Stimulated activated CD8-positive, alpha-beta memory T cell treated with anti-CD3 and anti-CD28 coated beads, Interleukin-12 subunit alpha, Interleukin-12 subunit beta, amount 100 ng/mL, for 1 hour (primary cell): ENCODE results near the gene FALEC.
"Not testable (repeated sequence)": the region's sequence is repeated elsewhere in the genome, so short reads cannot be mapped to it uniquely, and the experiment has no call there.

Experiments used
- DNase-seq: peaks from one replicate; pipeline ENCODE4 v3.0.0-alpha.2; 2020; ENCODE audit warnings: low read depth

FALEC gene

DNA sequence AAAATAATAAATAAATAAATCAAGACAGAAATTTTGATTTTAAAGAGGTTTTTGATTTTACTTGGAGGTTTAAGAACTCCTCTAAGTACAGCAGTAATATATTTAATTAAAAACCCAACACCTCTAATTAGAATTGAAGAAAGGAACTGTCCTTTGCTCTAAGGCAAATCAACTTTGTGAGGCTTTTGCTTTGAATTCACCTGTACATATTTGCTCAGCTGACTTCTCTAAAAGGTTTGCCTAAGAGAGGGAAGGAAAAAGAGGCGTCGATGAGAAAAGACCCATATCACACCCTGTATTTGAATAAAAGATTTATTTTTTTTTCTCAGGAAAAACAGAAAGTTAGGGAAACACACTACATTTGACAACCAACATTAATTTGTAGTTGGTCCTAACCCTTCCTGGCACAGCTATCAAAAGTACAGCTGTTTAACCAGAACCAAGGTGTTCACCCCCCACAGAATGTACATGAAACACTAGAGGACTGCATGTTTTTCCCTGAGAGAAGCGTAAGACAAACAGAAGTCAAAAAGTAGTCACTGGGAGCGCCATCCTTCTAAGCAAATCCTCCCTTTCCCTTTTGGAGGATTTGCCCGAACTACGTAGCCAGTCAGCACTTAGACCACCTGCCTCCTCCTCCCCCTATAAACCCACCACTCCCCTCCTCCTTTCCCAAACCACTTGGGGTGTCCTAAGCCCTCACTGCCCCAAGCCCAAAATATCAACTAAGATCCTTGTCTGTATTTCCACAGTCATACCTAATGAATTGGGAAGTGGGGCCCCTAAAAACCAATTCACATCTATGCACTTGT lies 58.9 kb downstream of the FALEC start:
- no peak for DNase-seq

DNA sequence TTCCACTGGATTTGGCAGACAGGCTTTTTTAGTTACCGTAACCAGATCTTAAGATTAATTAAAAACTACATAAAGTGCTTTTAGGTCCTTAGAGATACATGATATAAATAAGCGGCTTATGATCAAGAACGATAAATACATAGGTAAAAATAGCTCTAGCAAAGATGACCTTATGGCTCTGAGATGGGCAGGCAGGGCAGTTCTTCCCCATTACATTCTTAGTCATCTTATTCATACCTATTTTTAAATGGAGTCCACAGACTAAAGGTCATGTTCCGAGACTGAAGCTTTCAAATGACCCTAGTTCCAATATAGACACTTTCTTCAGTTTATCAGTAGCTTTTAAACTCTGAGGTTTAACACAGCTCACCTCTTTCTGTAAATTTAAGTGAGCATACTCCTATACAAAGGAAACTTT lies 59.5 kb downstream of the FALEC start:
- no peak for DNase-seq

DNA sequence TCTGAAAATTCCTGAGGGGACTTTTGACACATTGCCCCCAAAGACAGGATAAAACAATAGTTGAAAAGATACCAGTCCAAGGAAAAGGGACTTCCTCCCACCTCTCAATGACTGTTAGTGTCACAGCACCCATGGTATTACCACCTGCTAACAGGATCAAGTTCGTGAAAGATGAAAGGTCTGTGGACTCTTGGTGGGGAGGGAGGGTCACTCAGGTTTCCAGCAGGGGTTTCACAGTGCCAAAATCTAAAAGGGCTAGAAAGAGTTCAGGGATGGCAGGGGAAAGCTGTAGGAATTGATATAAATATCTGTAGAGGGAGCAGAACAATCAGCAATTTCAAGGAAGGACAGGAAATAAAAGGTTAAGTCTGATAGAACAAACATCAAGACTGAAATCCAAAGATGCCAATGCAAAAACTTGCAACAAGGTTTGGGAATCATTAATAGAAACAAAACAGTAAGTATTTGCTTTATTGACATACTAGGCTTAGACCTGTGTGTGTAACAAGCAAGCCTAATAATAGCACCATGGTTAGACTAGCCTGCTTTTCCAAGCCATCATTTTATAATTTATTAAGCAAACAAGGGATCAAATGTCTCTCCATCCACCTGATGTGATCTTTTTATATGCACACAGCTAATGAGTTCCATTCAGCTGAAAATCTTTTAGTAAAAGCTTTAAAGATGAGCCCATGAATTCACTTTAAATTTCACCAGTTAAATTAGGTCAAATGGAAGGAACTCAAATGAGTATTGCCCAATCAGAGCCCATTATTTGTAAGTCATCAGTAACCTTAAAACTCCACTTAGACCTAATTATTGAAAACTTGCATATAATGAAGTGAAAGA lies 60.2 kb downstream of the FALEC start:
- DNase-seq, result no peak

DNA sequence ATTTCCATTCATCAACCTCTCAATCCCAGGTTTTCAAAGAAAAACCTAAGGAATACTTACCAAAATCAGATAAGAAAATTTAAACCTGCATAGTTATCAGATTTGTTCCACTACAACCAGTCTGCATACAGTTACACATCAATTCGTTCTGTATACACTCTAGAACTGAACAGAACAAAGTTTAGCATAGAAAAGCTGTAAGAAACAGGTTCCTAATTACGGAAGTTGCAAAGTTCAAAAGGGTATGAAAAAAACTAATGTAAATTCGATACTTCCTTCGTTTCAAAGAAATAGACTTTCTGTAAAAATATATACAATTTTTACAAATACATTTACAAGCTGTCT lies 60.8 kb downstream of the FALEC start:
- DNase-seq, result no peak

DNA sequence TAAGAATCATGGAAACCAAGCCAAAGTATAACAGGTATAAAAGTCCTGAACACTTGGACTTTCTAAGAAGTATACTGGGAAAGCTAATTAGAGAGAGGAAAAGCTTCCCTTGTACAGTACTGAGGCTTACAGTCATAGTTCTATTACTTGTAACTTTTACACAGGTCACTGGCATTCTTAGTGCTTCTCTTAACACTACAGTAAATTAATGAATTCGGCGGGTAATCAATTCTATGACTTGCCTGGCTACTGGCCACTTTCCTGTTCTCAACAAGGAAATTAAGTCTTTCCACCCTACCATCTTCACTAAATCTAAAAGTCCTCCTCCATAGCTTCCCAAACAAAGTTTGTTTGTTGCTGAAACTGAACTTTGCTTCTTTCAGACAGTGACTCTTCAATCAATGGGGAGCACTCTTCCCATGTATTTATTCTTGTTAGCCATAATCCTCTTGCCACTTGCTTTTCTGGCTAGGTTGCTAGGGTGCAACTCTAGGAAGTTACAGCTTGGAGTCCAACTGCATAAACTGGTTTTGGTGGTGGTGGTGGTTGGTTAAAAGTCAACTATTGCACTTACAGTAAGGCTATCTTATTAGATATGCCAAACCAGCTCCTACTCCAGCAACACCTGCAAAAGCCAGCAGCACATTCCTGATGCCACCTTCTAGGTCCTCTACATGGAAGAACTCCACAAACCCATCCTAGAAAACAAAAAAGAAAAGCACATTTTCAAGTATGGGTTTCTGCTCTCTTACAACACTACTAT lies 61.4 kb downstream of the FALEC start:
- no peak for DNase-seq

DNA sequence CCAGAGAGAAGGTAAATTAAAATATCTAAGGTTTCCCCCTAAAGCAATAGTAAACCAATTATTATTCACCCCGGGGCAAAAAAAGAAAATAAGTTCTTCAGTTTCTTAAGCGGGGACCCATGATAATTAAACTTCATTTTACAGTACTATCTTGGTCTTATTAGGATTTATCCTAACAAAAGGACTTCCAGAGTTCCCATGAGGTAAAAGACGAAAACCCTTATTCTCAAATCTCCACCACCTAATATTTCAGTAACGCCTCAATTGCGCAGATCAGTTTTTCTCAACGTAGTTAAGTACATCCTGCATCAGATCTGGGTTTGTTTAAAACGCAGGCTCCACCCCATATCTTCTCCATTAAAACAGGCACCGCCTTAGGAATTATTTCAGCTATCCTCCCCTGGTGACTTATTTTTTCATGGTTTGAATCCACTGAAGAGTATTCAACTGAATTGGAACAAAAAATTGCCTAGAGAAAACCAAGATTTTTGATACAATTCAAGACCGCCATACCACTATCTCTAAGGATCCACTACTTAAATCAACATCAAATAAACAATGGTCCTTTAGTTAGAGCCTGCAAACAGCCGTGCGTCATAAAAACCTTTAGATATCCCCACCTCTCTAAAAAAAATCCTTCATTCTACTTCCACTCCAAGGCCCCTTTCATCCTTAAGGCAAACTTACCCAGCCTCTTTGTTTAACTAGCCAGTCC lies 62.2 kb downstream of the FALEC start:
- DNase-seq, result no peak

DNA sequence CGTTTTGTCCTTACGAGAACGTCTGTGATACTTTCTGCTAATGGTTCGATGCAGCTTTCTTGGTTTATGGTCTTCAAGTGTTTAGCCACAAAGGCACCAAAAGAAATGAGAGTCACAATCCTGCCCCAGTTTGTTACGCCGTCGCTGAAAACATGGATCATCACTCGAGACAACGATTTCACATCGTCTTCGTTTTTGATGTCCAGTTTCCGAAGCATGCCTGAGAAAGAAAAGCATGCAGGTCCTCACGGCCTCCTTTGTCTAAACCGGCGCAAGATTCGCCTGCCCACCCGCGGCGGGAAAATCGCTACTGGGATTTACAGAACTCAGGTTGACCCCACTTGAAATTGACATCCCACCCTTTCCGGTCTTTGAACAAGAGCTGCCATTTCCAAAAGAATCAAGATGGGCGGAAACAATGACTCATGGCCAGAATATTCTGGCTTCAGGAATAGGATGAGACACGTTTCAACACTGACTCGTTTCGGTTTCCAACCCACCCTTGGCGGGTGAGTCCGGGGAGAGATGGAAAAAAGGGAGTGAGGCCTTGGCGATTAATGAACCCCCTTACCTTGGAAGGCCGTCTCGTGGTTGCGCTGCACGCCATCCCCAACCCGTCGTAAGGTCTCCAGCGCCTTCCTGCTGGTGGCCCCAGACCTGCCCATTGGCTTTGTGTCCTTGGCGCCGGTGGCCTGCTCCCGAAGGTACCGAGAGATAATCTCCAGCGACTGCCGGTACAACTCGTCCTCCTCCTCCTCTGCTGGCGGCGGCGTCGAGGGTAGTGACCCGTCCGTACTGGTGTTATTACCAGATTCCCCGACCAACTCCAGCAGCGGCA lies 62.9 kb downstream of the FALEC start:
- DNase-seq, result no peak

DNA sequence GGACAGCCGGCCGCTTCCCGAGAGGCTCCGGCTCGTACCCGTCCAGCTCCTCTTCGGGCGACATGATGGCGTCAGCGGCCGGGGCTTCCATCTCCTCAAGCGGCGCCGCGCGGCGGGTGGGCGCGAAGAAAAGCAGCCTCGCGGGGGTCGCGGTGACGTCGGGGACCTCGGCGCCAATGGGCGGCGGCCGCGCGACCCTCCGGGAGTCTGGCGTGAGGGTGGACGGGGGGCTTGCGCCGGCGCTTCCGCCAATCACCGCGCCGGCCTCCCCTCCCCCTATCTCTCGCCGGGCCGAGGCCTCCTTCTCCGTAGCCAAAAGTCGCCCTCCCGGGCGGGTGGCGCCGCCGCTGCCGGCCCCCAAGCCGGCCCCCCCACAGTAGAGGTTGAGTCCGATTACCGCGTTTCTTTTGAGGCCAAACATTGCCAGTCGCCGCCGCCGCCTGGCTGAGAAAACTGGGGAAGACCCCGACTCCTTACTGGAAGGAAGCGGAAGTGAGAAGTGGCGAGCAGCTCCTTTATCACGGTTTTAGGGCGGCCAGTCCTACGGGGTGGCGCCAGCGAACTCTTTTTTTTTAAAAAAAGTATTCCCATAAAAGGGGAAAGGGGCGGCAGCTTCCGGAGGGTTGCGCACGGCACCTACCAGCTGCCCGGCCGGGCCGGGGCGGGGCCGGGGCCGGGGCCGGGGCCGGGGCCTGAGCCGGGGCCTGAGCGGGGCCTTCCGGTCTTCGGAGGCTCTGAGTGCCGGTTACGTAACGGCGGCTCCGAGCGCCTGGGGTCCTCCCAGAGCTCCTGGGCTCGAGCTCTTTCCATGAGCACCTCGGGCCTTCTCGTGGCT lies 63.8 kb downstream of the FALEC start, which contains the start of gene MCL1:
TSS of gene MCL1 (minus strand) at position 501 of the 835 bp plus-strand sequence. CDS start at position 421, 80 bp downstream.
- DNase-seq, result peak; percentile 83

DNA sequence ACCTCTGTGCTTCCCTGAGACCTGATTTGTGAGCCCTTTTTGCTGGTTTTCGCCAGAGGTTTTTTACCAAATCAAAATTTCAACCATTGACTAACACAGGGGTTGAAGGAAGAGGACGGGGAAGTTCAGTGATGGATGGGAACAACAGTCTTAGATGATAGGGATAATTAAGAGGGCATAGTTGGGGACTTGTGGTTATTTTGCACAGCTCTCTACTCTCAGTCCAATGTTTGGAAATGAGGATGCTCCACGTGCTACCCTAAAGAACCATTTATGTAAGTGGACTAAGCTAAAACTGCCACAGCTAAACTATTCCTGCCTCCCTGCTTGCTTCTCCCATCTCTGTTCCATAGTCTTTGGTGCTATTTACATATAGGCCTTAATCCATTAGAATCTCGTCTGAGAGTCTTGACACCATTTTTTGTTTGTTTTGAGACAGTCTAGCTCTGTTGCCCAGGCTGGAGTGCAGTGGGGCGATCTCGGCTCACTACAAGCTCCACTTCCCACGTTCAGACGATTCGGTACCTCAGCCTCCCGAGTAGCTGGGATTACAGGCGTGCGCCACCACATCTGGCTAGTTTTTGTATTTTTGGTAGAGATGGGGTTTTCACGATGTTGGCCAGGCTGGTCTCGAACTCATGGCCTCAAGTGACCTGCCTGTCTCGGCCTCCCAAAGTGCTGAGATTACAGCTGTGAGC lies 64.5 kb downstream of the FALEC start:
- no peak for DNase-seq

DNA sequence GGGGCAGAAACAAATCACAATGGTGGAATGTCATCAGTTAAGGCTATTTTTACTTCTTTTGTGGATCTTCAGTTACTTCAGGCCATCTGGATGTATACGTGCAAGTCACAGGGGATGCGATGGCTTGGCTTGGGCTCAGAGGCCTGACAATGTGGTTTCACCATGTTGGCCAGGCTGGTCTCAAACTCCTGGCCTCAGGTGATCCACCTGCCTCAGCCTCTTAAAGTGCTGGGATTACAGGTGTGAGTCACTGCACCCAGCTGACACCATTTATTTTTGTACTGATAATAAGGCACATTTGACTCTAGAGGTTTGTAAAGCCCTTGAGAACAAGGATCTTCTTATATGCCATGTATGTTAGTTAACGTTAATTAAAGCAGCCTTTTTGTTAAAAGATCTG lies 65.4 kb downstream of the FALEC start:
- not testable (repeated sequence) for DNase-seq

DNA sequence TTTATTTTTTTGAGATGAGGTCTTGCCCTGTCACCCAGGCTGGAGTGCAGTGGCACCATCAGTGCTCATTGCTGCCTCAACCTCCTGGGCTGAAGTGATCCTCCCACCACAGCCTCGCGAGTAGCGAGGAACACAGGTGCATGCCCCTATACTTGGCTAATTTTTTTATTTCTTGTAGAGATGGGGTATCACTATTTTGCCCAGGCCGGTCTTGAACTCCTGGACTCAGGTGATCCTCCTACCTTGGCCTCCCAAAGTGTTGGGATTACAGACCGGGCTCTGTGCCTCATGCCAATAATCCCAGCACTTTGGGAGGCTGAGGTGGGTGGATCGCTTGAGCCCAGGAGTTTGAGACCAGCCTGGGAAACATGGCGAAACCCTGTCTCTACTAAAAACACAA lies 65.9 kb downstream of the FALEC start:
- DNase-seq, result not testable (repeated sequence)

DNA sequence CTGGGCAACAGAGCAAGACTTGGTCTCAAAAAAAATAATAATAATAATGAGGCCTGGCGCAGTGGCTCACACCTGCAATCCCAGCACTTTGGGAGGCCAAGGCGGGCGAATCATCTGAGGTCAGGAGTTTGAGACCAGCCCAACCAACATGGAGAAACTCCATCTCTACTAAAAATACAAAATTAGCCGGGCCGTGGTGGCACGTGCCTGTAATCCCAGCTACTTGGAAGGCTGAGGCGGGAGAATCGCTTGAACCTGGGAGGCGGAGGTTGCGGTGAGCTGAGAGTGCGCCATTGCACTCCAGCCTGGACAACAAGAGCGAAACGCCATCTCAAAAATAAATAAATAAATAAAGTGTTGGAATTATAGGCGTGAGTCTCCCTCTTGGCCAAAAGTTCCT lies 66.4 kb downstream of the FALEC start:
- DNase-seq, result not testable (repeated sequence)

DNA sequence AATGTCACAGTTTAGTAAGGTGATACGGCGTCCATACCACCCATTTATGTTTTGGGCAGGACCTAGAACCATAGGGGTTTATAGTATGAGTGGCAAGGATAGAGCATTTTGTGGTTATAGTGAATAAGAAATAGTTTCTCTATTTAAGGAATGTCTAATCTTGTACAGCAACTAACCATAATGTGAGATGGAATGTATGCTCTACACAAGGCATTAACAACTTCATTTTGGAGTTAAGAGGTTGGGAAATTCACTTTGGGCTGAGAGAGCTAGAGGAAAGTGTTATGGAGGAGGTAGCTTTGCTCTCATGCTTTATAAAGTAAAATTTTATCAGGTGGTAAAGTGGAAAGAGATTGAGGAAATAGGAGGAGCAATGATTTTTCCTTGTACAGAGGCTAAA lies 66.8 kb downstream of the FALEC start:
- DNase-seq, result no peak
